ENCODE results near the gene MADD. TPM values are rescaled to one million over a fixed set of nuclear protein-coding genes. Genes with fewer than 3 reads are reported as not detected.

MADD gene
- total RNA-seq, 1 donor from 2014 or later = 9.0 TPM

- FAIRE-seq = peak; percentile 60
- Histone ChIP-seq H3K36me3 (ENCODE audit: control insufficient read depth, insufficient read depth, low read length) (no peaks in the 10 kb centered on the region), H3K4me3 (ENCODE audit: low read depth, low read length) (peak overlapping the region; percentile 23)
These were observed 85.6 kb downstream of the MADD start for GRCh38 chr11:47355283-47356128.

GRCh38 chr11:47356129-47356997 is 86.4 kb downstream of the MADD start:
- TF ChIP-seq CTCF (IDR thresholded peaks at IDR 0.05; ENCODE audit: insufficient read depth, low read length, severe bottlenecking) = no peak
- Histone ChIP-seq H3K36me3 (ENCODE audit: control insufficient read depth, insufficient read depth, low read length) (no peaks in the 10 kb centered on the region), H3K4me3 (ENCODE audit: low read depth, low read length) (no peak overlapping the region), H3K27me3 (ENCODE audit: control insufficient read depth, insufficient read depth, low read length) (no peaks in the 10 kb centered on the region)
- FAIRE-seq (peak; percentile 99), DNase-seq (ENCODE audit: low read depth) (no peak)

More at GRCh38 chr11:47355283-47356128, 85.6 kb downstream of the MADD start:
- TF ChIP-seq CTCF (IDR thresholded peaks at IDR 0.05; ENCODE audit: insufficient read depth, low read length, severe bottlenecking) = peak; percentile 100
- H3K27me3 ChIP-seq (ENCODE audit: control insufficient read depth, insufficient read depth, low read length) = no peaks in the 10 kb centered on the region
- DNase-seq (ENCODE audit: low read depth) = peak; percentile 87

GRCh38 chr11:47356998-47357329 is 87.0 kb downstream of the MADD start:
- TF ChIP-seq CTCF (IDR thresholded peaks at IDR 0.05; ENCODE audit: insufficient read depth, low read length, severe bottlenecking) = no peak
- H3K4me3 ChIP-seq (ENCODE audit: low read depth, low read length) = no peak overlapping the region
- peaks cover 2% of the 10 kb centered on the region for H3K27me3 ChIP-seq (ENCODE audit: control insufficient read depth, insufficient read depth, low read length)
- no peak for DNase-seq (ENCODE audit: low read depth)
- no peaks in the 10 kb centered on the region for H3K36me3 ChIP-seq (ENCODE audit: control insufficient read depth, insufficient read depth, low read length)
- no peak for FAIRE-seq

GRCh38 chr11:47357985-47358730 is 88.2 kb downstream of the MADD start:
- DNase-seq (ENCODE audit: low read depth) (no peak), FAIRE-seq (peak; percentile 89)
- Histone ChIP-seq H3K27me3 (ENCODE audit: control insufficient read depth, insufficient read depth, low read length) (peaks cover 2% of the 10 kb centered on the region), H3K36me3 (ENCODE audit: control insufficient read depth, insufficient read depth, low read length) (no peaks in the 10 kb centered on the region), H3K4me3 (ENCODE audit: low read depth, low read length) (no peak overlapping the region)
- no peak for TF ChIP-seq CTCF (IDR thresholded peaks at IDR 0.05; ENCODE audit: insufficient read depth, low read length, severe bottlenecking)

GRCh38 chr11:47358731-47359051 is 88.8 kb downstream of the MADD start:
- DNase-seq (ENCODE audit: low read depth) = no peak
- FAIRE-seq = no peak
- TF ChIP-seq CTCF (IDR thresholded peaks at IDR 0.05; ENCODE audit: insufficient read depth, low read length, severe bottlenecking) = no peak
- H3K4me3 ChIP-seq (ENCODE audit: low read depth, low read length) = no peak overlapping the region
- peaks cover 2% of the 10 kb centered on the region for H3K27me3 ChIP-seq (ENCODE audit: control insufficient read depth, insufficient read depth, low read length)
- H3K36me3 ChIP-seq (ENCODE audit: control insufficient read depth, insufficient read depth, low read length) = no peaks in the 10 kb centered on the region
